Parathyroid adenoma (tissue), 2 donors: ENCODE data around the gene MYO1B.

ENCODE experiments used
- H2AFZ ChIP-seq: fragments of 300-600 bp; sonication (generic); one replicate; pipeline ENCODE4 v1.7.0; 2017; ENCODE audit warnings: antibody characterized with exemption, mild to moderate bottlenecking
- H3K27ac ChIP-seq: fragments of 300-600 bp; sonication (generic); one replicate; pipeline ENCODE4 v1.7.0; 2017
- H3K27me3 ChIP-seq: fragments of 300-600 bp; sonication (generic); one replicate; pipeline ENCODE4 v1.7.0; 2017; ENCODE audit warnings: low read length; ENCODE audit not compliant: control insufficient read depth, insufficient read depth
- H3K36me3 ChIP-seq: fragments of 300-600 bp; sonication (generic); one replicate; pipeline ENCODE4 v1.7.0; 2017; ENCODE audit warnings: low read length; ENCODE audit not compliant: control insufficient read depth, insufficient read depth
- H3K4me1 ChIP-seq: fragments of 300-600 bp; sonication (generic); one replicate; pipeline ENCODE4 v1.7.0; 2017; ENCODE audit warnings: control low read depth
- H3K4me2 ChIP-seq: fragments of 300-600 bp; sonication (generic); one replicate; pipeline ENCODE4 v1.7.0; 2017; ENCODE audit warnings: low read length
- H3K4me3 ChIP-seq: fragments of 300-600 bp; sonication (generic); one replicate; pipeline ENCODE4 v1.7.0; 2017; ENCODE audit warnings: low read depth, low read length
- H3K79me2 ChIP-seq: fragments of 300-600 bp; sonication (generic); one replicate; pipeline ENCODE4 v1.7.0; 2017; ENCODE audit warnings: control low read depth
- H3K9ac ChIP-seq: fragments of 300-600 bp; sonication (generic); one replicate; pipeline ENCODE4 v1.7.0; 2017; ENCODE audit warnings: mild to moderate bottlenecking
- H3K9me3 ChIP-seq: fragments of 300-600 bp; sonication (generic); one replicate; pipeline ENCODE4 v1.7.0; 2017; ENCODE audit warnings: low read length; ENCODE audit not compliant: control insufficient read depth
- CTCF ChIP-seq: fragments of 300-600 bp; sonication (generic); IDR thresholded peaks from one replicate; pipeline ENCODE4 v1.7.0; 2017; ENCODE audit warnings: antibody characterized with exemption, mild to moderate bottlenecking
- donor health status: primary hyperparathyroidism.

The MYO1B gene

GRCh38 chr2:191222507-191222906 is 22.7 kb upstream of the MYO1B start:
- Histone ChIP-seq H3K4me1 (no peaks in the 10 kb centered on the region), H3K79me2 (no peaks in the 10 kb centered on the region), H3K4me3 (no peak overlapping the region), H3K9me3 (no peaks in the 10 kb centered on the region), H3K4me2 (no peak overlapping the region), H3K9ac (no peak overlapping the region), H3K36me3 (no peaks in the 10 kb centered on the region), H3K27ac (peak overlapping the region; percentile 7), H3K27me3 (no peaks in the 10 kb centered on the region), H2AFZ (no peak overlapping the region)
- no peak for TF ChIP-seq CTCF

- Histone ChIP-seq H3K79me2 (no peaks in the 10 kb centered on the region), H3K4me3 (no peak overlapping the region), H3K4me2 (no peak overlapping the region), H3K36me3 (no peaks in the 10 kb centered on the region), H3K27ac (peak overlapping the region; percentile 7), H3K9me3 (no peaks in the 10 kb centered on the region), H3K9ac (no peak overlapping the region), H2AFZ (no peak overlapping the region), H3K27me3 (no peaks in the 10 kb centered on the region), H3K4me1 (no peaks in the 10 kb centered on the region)
- no peak for TF ChIP-seq CTCF
Measured at GRCh38 chr2:191222952-191223351, 22.3 kb upstream of the MYO1B start.

- H3K4me1 ChIP-seq = no peaks in the 10 kb centered on the region
- no peak overlapping the region for H3K4me3 ChIP-seq
- no peak overlapping the region for H3K4me2 ChIP-seq
- no peak overlapping the region for H3K27ac ChIP-seq
- H3K27me3 ChIP-seq = no peaks in the 10 kb centered on the region
- no peaks in the 10 kb centered on the region for H3K79me2 ChIP-seq
- no peak overlapping the region for H3K9ac ChIP-seq
- no peaks in the 10 kb centered on the region for H3K9me3 ChIP-seq
- no peaks in the 10 kb centered on the region for H3K36me3 ChIP-seq
- H2AFZ ChIP-seq = no peak overlapping the region
- no peak for TF ChIP-seq CTCF
Measured at GRCh38 chr2:191225126-191225525, 20.1 kb upstream of the MYO1B start.

- Histone ChIP-seq H3K4me1 (no peaks in the 10 kb centered on the region), H3K9ac (no peak overlapping the region), H3K4me3 (no peak overlapping the region), H3K27me3 (no peaks in the 10 kb centered on the region), H3K79me2 (no peaks in the 10 kb centered on the region), H3K36me3 (no peaks in the 10 kb centered on the region), H2AFZ (no peak overlapping the region), H3K9me3 (no peaks in the 10 kb centered on the region), H3K4me2 (no peak overlapping the region), H3K27ac (no peak overlapping the region)
- TF ChIP-seq CTCF = no peak
Measured at GRCh38 chr2:191225690-191226089, 19.5 kb upstream of the MYO1B start.

GRCh38 chr2:191226196-191226595 is 19.0 kb upstream of the MYO1B start:
- TF ChIP-seq CTCF = no peak
- H3K27me3 ChIP-seq = no peaks in the 10 kb centered on the region

More at GRCh38 chr2:191226196-191226595, 19.0 kb upstream of the MYO1B start:
- Histone ChIP-seq H2AFZ (no peak overlapping the region), H3K9ac (no peak overlapping the region), H3K4me3 (no peak overlapping the region), H3K36me3 (no peaks in the 10 kb centered on the region), H3K79me2 (no peaks in the 10 kb centered on the region), H3K27ac (no peak overlapping the region), H3K4me2 (no peak overlapping the region), H3K9me3 (no peaks in the 10 kb centered on the region), H3K4me1 (no peaks in the 10 kb centered on the region)
